ENCODE data around the gene GLB1L3. TPM values are rescaled to one million over a fixed set of nuclear protein-coding genes. Genes with fewer than 3 reads are reported as not detected.
"Not testable (repeated sequence)": the region's sequence is repeated elsewhere in the genome, so short reads cannot be mapped to it uniquely, and the experiment has no call there.

GLB1L3 gene
- total RNA-seq, 2 experiments from 2014 or later, result 5.2 to 6.1 TPM

GRCh38 chr11:134254433-134255183, 21.6 kb upstream of the GLB1L3 start:
- DNase-seq (no peak), ATAC-seq (ENCODE audit: low read depth) (no peak)
- POLR2A ChIA-PET, result interaction anchor here (0.6 to 2.5 kb wide), 4 partner anchors 10 to 306 kb away, joined by 3 to 19 read pairs (median 9); partner anchors contain the start of genes GLB1L3, NCAPD3 and VPS26B
- H3K27ac Mint-ChIP-seq, result no peak overlapping the region
- peaks cover 4% of the 10 kb centered on the region for H3K36me3 Mint-ChIP-seq
- H3K4me1 Mint-ChIP-seq, result peaks cover 39% of the 10 kb centered on the region
- H3K4me3 Mint-ChIP-seq, result peak overlapping the region; percentile 90
- H3K27me3 Mint-ChIP-seq, result no peaks in the 10 kb centered on the region
- no peaks in the 10 kb centered on the region for H3K9me3 Mint-ChIP-seq

DNA sequence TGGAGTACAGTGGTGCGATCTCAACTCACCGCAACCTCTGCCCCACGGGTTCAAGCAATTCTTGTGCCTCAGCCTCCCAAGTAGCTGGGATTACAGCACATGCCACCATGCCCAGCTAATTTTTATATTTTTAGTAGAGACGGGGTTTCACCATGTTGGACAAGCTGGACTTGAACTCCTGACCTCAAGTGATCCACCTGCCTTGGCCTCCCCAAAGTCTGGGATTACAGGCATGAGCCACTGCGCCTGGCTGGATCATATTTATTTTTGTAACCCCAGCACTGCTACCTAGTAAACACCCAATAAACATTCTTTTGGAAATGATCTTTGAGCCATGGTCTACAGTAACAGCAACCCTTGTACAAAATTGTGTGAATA, 21.0 kb upstream of the GLB1L3 start:
- peak overlapping the region; percentile 36 for H3K4me3 Mint-ChIP-seq
- H3K27ac Mint-ChIP-seq, H3K27me3 Mint-ChIP-seq: not testable (repeated sequence)

GRCh38 chr11:134257101-134257500, 19.1 kb upstream of the GLB1L3 start:
- Mint-ChIP-seq H3K4me1 (peaks cover 38% of the 10 kb centered on the region), H3K27ac (no peak overlapping the region), H3K27me3 (no peaks in the 10 kb centered on the region), H3K4me3 (no peak overlapping the region), H3K9me3 (no peaks in the 10 kb centered on the region), H3K36me3 (peaks cover 5% of the 10 kb centered on the region)
- no peak for ATAC-seq (ENCODE audit: low read depth)
- POLR2A ChIA-PET, result no interaction called here
- no peak for DNase-seq

More for the DNA sequence above, 21.0 kb upstream of the GLB1L3 start:
- H3K36me3 Mint-ChIP-seq; H3K9me3 Mint-ChIP-seq; DNase-seq; ATAC-seq (ENCODE audit: low read depth): not testable (repeated sequence)
- POLR2A ChIA-PET, result interaction anchor here (1.1 to 2.5 kb wide), 3 partner anchors 9 to 31 kb away, joined by 3 to 19 read pairs (median 15); partner anchors contain the start of genes GLB1L3, NCAPD3 and VPS26B
- H3K4me1 Mint-ChIP-seq, result peaks cover 39% of the 10 kb centered on the region

- H3K4me1 Mint-ChIP-seq, result peaks cover 32% of the 10 kb centered on the region
- DNase-seq, result no peak
- H3K4me3 Mint-ChIP-seq, result no peak overlapping the region
- no peaks in the 10 kb centered on the region for H3K9me3 Mint-ChIP-seq
- H3K27me3 Mint-ChIP-seq, result no peaks in the 10 kb centered on the region
- no peak overlapping the region for H3K27ac Mint-ChIP-seq
- POLR2A ChIA-PET, result no interaction called here
- no peak for ATAC-seq (ENCODE audit: low read depth)
- H3K36me3 Mint-ChIP-seq, result peaks cover 5% of the 10 kb centered on the region
Observed at GRCh38 chr11:134258577-134258976, 17.6 kb upstream of the GLB1L3 start.

- Mint-ChIP-seq H3K27ac (no peak overlapping the region), H3K27me3 (no peaks in the 10 kb centered on the region), H3K4me3 (no peak overlapping the region), H3K4me1 (peaks cover 19% of the 10 kb centered on the region), H3K36me3 (peaks cover 5% of the 10 kb centered on the region), H3K9me3 (no peaks in the 10 kb centered on the region)
- no peak for DNase-seq
- ATAC-seq (ENCODE audit: low read depth), result no peak
- POLR2A ChIA-PET, result interaction anchor here (0.6 to 2.2 kb wide), 4 partner anchors 9 to 37 kb away, joined by 3 to 9 read pairs (median 6); partner anchors contain the start of genes GLB1L3 and NCAPD3
Observed at GRCh38 chr11:134260503-134260902, 15.7 kb upstream of the GLB1L3 start.

DNA sequence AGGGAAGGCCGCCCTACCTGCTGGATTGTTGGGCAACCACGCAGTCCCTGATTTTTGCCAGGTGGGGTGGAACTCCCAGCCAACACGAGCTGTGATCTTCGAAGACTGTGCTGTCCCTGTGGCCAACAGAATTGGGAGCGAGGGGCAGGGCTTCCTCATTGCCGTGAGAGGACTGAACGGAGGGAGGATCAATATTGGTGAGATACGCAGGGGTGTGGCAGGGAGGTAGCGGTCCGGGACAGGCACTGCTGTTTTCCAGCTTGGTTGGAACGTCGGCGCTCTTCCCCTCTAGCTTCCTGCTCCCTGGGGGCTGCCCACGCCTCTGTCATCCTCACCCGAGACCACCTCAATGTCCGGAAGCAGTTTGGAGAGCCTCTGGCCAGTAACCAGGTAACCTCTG, 15.2 kb upstream of the GLB1L3 start:
- DNase-seq (no peak), ATAC-seq (ENCODE audit: low read depth) (no peak)
- Mint-ChIP-seq H3K4me1 (peaks cover 15% of the 10 kb centered on the region), H3K27me3 (no peaks in the 10 kb centered on the region), H3K36me3 (peaks cover 5% of the 10 kb centered on the region), H3K27ac (no peak overlapping the region), H3K4me3 (no peak overlapping the region), H3K9me3 (no peaks in the 10 kb centered on the region)
- POLR2A ChIA-PET, result interaction anchor here (0.6 to 2.2 kb wide), 5 partner anchors 9 to 37 kb away, joined by 3 to 9 read pairs (median 4); partner anchors contain the start of genes GLB1L3 and NCAPD3

DNA sequence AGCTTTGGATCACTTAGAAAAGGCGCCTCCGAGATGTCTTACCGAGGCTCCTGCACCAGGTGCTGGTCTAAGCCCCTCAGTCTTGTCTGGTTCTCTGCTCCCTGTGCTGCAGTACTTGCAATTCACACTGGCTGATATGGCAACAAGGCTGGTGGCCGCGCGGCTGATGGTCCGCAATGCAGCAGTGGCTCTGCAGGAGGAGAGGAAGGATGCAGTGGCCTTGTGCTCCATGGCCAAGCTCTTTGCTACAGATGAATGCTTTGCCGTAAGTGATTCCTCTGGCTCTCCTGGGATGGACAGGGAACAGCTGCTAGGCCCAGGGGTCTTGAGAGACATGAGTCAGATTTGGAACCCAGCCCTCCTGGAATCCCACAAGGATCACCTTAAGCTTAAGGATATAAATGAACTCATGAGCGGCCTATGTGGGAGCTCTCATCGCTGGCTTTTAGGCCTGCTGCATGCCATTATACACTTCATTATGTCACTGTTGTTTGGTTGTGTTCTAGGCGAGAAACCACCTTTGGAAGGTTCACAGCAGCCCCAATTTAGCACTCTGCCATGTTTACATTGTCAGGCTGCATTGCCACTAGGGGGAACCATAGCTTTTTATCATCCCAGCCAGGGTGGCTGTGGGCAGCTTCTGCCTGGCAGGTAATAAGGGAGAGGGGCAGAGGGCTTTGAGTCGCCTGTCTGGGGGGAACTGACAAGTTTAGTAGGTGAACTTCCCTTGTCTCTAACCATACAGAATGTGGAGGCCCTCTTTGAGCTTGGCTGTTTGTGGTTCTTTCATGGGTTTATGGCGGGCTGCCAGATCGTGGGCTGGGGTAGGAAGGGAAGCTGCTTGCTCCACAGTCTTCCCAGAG, 14.3 kb upstream of the GLB1L3 start:
- peaks cover 5% of the 10 kb centered on the region for H3K36me3 Mint-ChIP-seq
- no peak overlapping the region for H3K27ac Mint-ChIP-seq
- peak; percentile 61 for ATAC-seq (ENCODE audit: low read depth)
- POLR2A ChIA-PET, result interaction anchor here (1.2 to 2.2 kb wide), 5 partner anchors 8 to 36 kb away, joined by 3 to 9 read pairs (median 4); partner anchors contain the start of gene GLB1L3
- H3K27me3 Mint-ChIP-seq, result no peaks in the 10 kb centered on the region
- H3K4me3 Mint-ChIP-seq, result no peak overlapping the region
- H3K4me1 Mint-ChIP-seq, result peaks cover 15% of the 10 kb centered on the region
- H3K9me3 Mint-ChIP-seq, result no peaks in the 10 kb centered on the region
- DNase-seq, result no peak

- ATAC-seq (ENCODE audit: low read depth) (no peak), DNase-seq (no peak)
- POLR2A ChIA-PET, result no interaction called here
- peaks cover 10% of the 10 kb centered on the region for H3K4me1 Mint-ChIP-seq
- H3K27me3 Mint-ChIP-seq, result no peaks in the 10 kb centered on the region
- H3K4me3 Mint-ChIP-seq, result no peak overlapping the region
- H3K27ac Mint-ChIP-seq, result no peak overlapping the region
- no peaks in the 10 kb centered on the region for H3K9me3 Mint-ChIP-seq
- peaks cover 1% of the 10 kb centered on the region for H3K36me3 Mint-ChIP-seq
Observed at GRCh38 chr11:134264966-134265764, 11.0 kb upstream of the GLB1L3 start.

DNA sequence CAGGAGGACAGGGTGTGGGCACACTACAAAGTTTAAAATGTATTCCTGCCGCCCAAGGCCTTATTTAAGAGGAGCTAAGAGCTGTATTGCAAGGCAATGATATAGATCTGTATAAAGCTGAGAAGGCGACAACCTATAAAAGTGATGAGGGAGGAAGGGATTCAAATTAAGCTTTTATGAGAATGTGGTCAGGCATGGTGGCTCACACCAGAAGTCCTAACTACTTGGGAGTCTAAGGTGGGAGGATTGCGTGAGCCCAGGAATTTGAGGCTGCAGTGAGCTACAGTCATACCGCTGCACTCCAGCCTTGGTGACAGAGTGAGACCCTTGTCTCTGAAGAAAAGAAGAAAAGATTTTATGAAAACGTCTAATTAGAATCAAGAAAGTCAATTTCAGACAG, 9.7 kb upstream of the GLB1L3 start:
- Mint-ChIP-seq H3K4me3 (no peak overlapping the region), H3K4me1 (peaks cover 17% of the 10 kb centered on the region), H3K27ac (no peak overlapping the region), H3K36me3 (no peaks in the 10 kb centered on the region), H3K27me3 (no peaks in the 10 kb centered on the region), H3K9me3 (no peaks in the 10 kb centered on the region)
- DNase-seq (no peak), ATAC-seq (ENCODE audit: low read depth) (no peak)
- POLR2A ChIA-PET, result no interaction called here

GRCh38 chr11:134266841-134267251, 9.3 kb upstream of the GLB1L3 start:
- H3K4me1 Mint-ChIP-seq, result peaks cover 17% of the 10 kb centered on the region
- ATAC-seq (ENCODE audit: low read depth), result no peak
- no peak overlapping the region for H3K27ac Mint-ChIP-seq
- no peak overlapping the region for H3K4me3 Mint-ChIP-seq
- no peaks in the 10 kb centered on the region for H3K27me3 Mint-ChIP-seq
- no peaks in the 10 kb centered on the region for H3K9me3 Mint-ChIP-seq
- POLR2A ChIA-PET, result no interaction called here
- no peaks in the 10 kb centered on the region for H3K36me3 Mint-ChIP-seq
- no peak for DNase-seq

DNA sequence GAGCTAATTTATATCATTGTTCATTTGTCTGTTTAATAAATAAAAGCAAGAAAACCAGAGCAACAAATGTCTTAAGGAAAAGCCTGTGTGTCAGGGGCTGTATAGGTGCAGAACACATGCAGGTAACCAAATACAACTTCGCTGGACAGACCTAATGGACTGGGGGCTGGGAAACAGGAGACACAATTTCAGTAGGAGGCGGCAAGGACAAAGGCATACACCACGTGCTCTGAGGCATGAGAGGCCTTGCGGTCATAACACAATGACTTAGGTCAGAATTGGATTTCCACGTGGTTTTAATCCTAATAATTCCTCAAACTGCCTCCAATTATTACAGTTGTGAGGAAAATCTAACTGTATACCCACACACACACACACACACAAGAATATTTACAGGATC, 8.7 kb upstream of the GLB1L3 start:
- ATAC-seq (ENCODE audit: low read depth), result no peak
- Mint-ChIP-seq H3K9me3 (no peaks in the 10 kb centered on the region), H3K4me1 (peaks cover 19% of the 10 kb centered on the region), H3K27ac (no peak overlapping the region), H3K4me3 (no peak overlapping the region), H3K27me3 (no peaks in the 10 kb centered on the region), H3K36me3 (no peaks in the 10 kb centered on the region)
- DNase-seq, result no peak
- POLR2A ChIA-PET, result no interaction called here

DNA sequence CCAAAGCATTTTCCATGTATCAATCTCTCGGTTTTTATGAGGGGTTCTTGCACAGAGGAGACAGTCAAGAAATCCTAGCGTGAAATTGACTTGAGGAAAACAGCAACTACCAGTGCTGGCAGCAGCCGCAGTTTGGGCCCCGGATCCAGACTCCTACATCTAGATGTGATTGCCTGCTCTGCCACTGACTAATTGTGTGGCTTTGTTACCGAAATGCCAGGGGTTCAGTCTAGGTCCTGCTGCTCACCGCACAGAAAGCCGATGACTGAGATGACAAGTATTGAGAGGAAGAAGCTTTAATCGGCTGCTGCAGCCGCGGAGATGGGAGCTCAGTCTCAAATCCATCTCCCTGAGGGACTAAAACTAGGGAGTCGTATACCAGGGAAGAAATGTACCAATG, 8.2 kb upstream of the GLB1L3 start:
- Mint-ChIP-seq H3K9me3 (no peaks in the 10 kb centered on the region), H3K27ac (no peak overlapping the region), H3K27me3 (no peaks in the 10 kb centered on the region), H3K4me1 (peaks cover 19% of the 10 kb centered on the region), H3K4me3 (no peak overlapping the region), H3K36me3 (no peaks in the 10 kb centered on the region)
- ATAC-seq (ENCODE audit: low read depth) (no peak), DNase-seq (no peak)
- POLR2A ChIA-PET, result no interaction called here

DNA sequence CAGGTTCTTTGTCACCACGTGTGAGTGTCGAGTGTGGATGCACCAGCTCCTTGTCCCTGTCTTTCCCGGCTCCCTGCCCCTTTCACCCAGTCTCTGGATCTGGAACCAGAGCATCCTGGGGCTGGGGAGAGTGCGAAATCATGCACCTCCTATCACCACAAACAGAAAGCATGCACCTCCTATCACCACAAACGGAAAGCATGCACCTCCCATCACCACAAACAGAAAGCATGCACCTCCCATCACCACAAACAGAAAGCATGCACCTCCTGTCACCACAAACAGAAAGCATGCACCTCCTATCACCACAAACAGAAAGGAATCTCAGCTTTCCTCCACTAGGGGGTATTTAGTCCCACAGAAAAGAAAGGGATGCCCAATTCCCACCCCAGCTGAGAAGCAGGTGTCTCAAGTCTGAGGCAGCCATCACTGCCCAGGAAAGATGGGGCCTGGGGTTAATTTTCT, 5.9 kb upstream of the GLB1L3 start:
- POLR2A ChIA-PET, result interaction anchor here (1.0 to 1.4 kb wide), 3 partner anchors 9 to 46 kb away, joined by 3 to 8 read pairs (median 3); partner anchors contain the start of genes NCAPD3 and VPS26B
- DNase-seq (peak; percentile 49), ATAC-seq (ENCODE audit: low read depth) (peak; percentile 69)
- Mint-ChIP-seq H3K36me3 (no peaks in the 10 kb centered on the region), H3K9me3 (no peaks in the 10 kb centered on the region), H3K27me3 (no peaks in the 10 kb centered on the region), H3K4me3 (peak overlapping the region; percentile 71), H3K27ac (peak overlapping the region; percentile 82), H3K4me1 (peaks cover 32% of the 10 kb centered on the region)

All from activated naive CD8-positive, alpha-beta T cell treated with anti-CD3 and anti-CD28 coated beads, Interleukin-2, amount 10 ng/mL, durations not matched to agents 7 days and 5 days (primary cell).